ENCODE data around the gene ALMS1. TPM values are rescaled to one million over a fixed set of nuclear protein-coding genes. Genes with fewer than 3 reads are reported as not detected.

ALMS1 gene
- total RNA-seq, 4 donors from 2014 or later, result 38.0 to 57.3 (median 49.8) TPM

GRCh38 chr2:73376681-73377080 lies 9.0 kb upstream of the ALMS1 start:
- no peaks in the 10 kb centered on the region for H3K9me3 ChIP-seq
- DNase-seq (ENCODE audit: low spot score in 2 of 2), result no peak
- H3K36me3 ChIP-seq, result no peaks in the 10 kb centered on the region
- peaks cover 0 to 6% of the 10 kb centered on the region in 2 donors for H3K27me3 ChIP-seq
- TF ChIP-seq CTCF (IDR thresholded peaks at IDR 0.05), result no peak
- no peak for TF ChIP-seq EP300 (IDR thresholded peaks at IDR 0.05)
- TF ChIP-seq POLR2A (IDR thresholded peaks at IDR 0.05), result no peak
- no peak overlapping the region for H3K4me3 ChIP-seq
- 73 to 83% methylated on average over 2 of the region's 2 CpGs for WGBS, 2 donors
- no peaks in the 10 kb centered on the region for H3K4me1 ChIP-seq
- no peak overlapping the region for H3K27ac ChIP-seq

- peaks cover 0 to 20% (median 11%) of the 10 kb centered on the region in 4 donors for H3K4me1 ChIP-seq
- H3K9me3 ChIP-seq, result no peaks in the 10 kb centered on the region
- H3K27ac ChIP-seq, result no peak overlapping the region
- no peaks in the 10 kb centered on the region for H3K36me3 ChIP-seq
- DNase-seq (ENCODE audit: low spot score in 2 of 2), result no peak
- TF ChIP-seq POLR2A (IDR thresholded peaks at IDR 0.05) (no peak), EP300 (IDR thresholded peaks at IDR 0.05) (no peak), CTCF (IDR thresholded peaks at IDR 0.05) (no peak)
- WGBS, 2 donors, result 74 to 78% methylated on average over 3 of the region's 3 CpGs
- no peaks in the 10 kb centered on the region for H3K27me3 ChIP-seq
- no peak overlapping the region for H3K4me3 ChIP-seq
Measured at GRCh38 chr2:73383036-73383435, 2.6 kb upstream of the ALMS1 start.

GRCh38 chr2:73385123-73385503 lies 523 bp upstream of the ALMS1 start:
- 3% methylated on average over 9 of the region's 9 CpGs for WGBS, 2 donors
- no peaks in the 10 kb centered on the region for H3K27me3 ChIP-seq
- no peak for TF ChIP-seq EP300 (IDR thresholded peaks at IDR 0.05)
- no peak for TF ChIP-seq POLR2A (IDR thresholded peaks at IDR 0.05)
- TF ChIP-seq CTCF (IDR thresholded peaks at IDR 0.05), result no peak
- H3K4me1 ChIP-seq, result peaks cover 0 to 20% (median 11%) of the 10 kb centered on the region in 4 donors
- no peaks in the 10 kb centered on the region for H3K36me3 ChIP-seq
- H3K4me3 ChIP-seq, result peak overlapping the region; percentile 61 to 98 (median 86)
- peak overlapping the region in 3 of 4 donors; percentile 91 to 94 (median 94) for H3K27ac ChIP-seq
- DNase-seq (ENCODE audit: low spot score in 2 of 2), result no peak
- no peaks in the 10 kb centered on the region for H3K9me3 ChIP-seq

GRCh38 chr2:73386342-73386868 lies 769 bp downstream of the ALMS1 start:
- 0% methylated on average over 21 to 22 of the region's 24 CpGs for WGBS, 2 donors
- Histone ChIP-seq H3K4me3 (peak overlapping the region; percentile 61 to 98 (median 86)), H3K36me3 (no peaks in the 10 kb centered on the region), H3K9me3 (no peaks in the 10 kb centered on the region), H3K27ac (peak overlapping the region; percentile 79 to 94 (median 92)), H3K4me1 (peaks cover 0 to 20% (median 11%) of the 10 kb centered on the region in 4 donors), H3K27me3 (no peaks in the 10 kb centered on the region)
- DNase-seq (ENCODE audit: low spot score in 2 of 2), result no peak
- no peak for TF ChIP-seq EP300 (IDR thresholded peaks at IDR 0.05)
- no peak for TF ChIP-seq CTCF (IDR thresholded peaks at IDR 0.05)
- TF ChIP-seq POLR2A (IDR thresholded peaks at IDR 0.05), result no peak

- Histone ChIP-seq H3K9me3 (no peaks in the 10 kb centered on the region), H3K27ac (peak overlapping the region in 3 of 4 donors; percentile 91 to 94 (median 94)), H3K4me3 (peak overlapping the region; percentile 61 to 98 (median 86)), H3K36me3 (no peaks in the 10 kb centered on the region), H3K27me3 (no peaks in the 10 kb centered on the region), H3K4me1 (peaks cover 0 to 20% (median 11%) of the 10 kb centered on the region in 4 donors)
- no peak for TF ChIP-seq POLR2A (IDR thresholded peaks at IDR 0.05)
- no peak for TF ChIP-seq EP300 (IDR thresholded peaks at IDR 0.05)
- no peak for TF ChIP-seq CTCF (IDR thresholded peaks at IDR 0.05)
- 15 to 19% methylated on average over 6 of the region's 6 CpGs for WGBS, 2 donors
- DNase-seq (ENCODE audit: low spot score in 2 of 2), result no peak
Measured at GRCh38 chr2:73386894-73387636, 1.4 kb downstream of the ALMS1 start.
